Midbrain (tissue), 1 donor: Measurements from ENCODE around the gene HHAT.
"Not testable (repeated sequence)": the region's sequence is repeated elsewhere in the genome, so short reads cannot be mapped to it uniquely, and the experiment has no call there.

Source experiments
- DNase-seq: peaks from one replicate; lab custom pipeline; 2025; lab: John Stamatoyannopoulos, UW

Gene HHAT

GRCh38 chr1:210397252-210397651, 68.5 kb downstream of the HHAT start:
- no peak for DNase-seq

- no peak for DNase-seq
Measured at GRCh38 chr1:210397681-210398080, 69.0 kb downstream of the HHAT start.

- DNase-seq: no peak
Measured at GRCh38 chr1:210398466-210398865, 69.8 kb downstream of the HHAT start.

- DNase-seq: peak; percentile 59
Measured at GRCh38 chr1:210400043-210400840, 71.5 kb downstream of the HHAT start.

GRCh38 chr1:210402560-210402959, 73.9 kb downstream of the HHAT start:
- DNase-seq: no peak

- DNase-seq: no peak
Measured at GRCh38 chr1:210405316-210405715, 76.6 kb downstream of the HHAT start.

- DNase-seq: not testable (repeated sequence)
Measured at GRCh38 chr1:210406341-210406740, 77.6 kb downstream of the HHAT start.

- peak; percentile 82 for DNase-seq
Measured at GRCh38 chr1:210407207-210407886, 78.6 kb downstream of the HHAT start.

- no peak for DNase-seq
Measured at GRCh38 chr1:210407887-210408252, 79.2 kb downstream of the HHAT start.

- DNase-seq: no peak
Measured at GRCh38 chr1:210412240-210412639, 83.5 kb downstream of the HHAT start.

- DNase-seq: no peak
Measured at GRCh38 chr1:210413951-210414350, 85.2 kb downstream of the HHAT start.

- no peak for DNase-seq
Measured at GRCh38 chr1:210415846-210416448, 87.2 kb downstream of the HHAT start.

GRCh38 chr1:210416681-210417080, 88.0 kb downstream of the HHAT start:
- no peak for DNase-seq

- no peak for DNase-seq
Measured at GRCh38 chr1:210417881-210418280, 89.2 kb downstream of the HHAT start.

- no peak for DNase-seq
Measured at GRCh38 chr1:210418863-210419650, 90.4 kb downstream of the HHAT start.

- not testable (repeated sequence) for DNase-seq
Measured at GRCh38 chr1:210426696-210427095, 98.0 kb downstream of the HHAT start.

GRCh38 chr1:210428696-210429095, 100.0 kb downstream of the HHAT start:
- no peak for DNase-seq

- DNase-seq: no peak
Measured at GRCh38 chr1:210434223-210434622, 105.5 kb downstream of the HHAT start.

GRCh38 chr1:210437111-210437510, 108.4 kb downstream of the HHAT start:
- DNase-seq: no peak

GRCh38 chr1:210437781-210438180, 109.1 kb downstream of the HHAT start:
- no peak for DNase-seq

GRCh38 chr1:210438928-210439841, 110.5 kb downstream of the HHAT start:
- no peak for DNase-seq
